SK-N-SH treated with all-trans-retinoic acid at 6 μM for 48 hours (cell line): ENCODE measurements around the gene CABLES1.

Source experiments
- OSR1 ChIP-seq: fragments of 250-450 bp; sonication (Bioruptor Pico); IDR thresholded peaks from 2 replicates; pipeline ENCODE4 v1.8.0; 2022; ENCODE audit warnings: moderate library complexity, mild to moderate bottlenecking, inconsistent platforms
- RARB ChIP-seq: fragments of 250-450 bp; sonication (Bioruptor Pico); IDR thresholded peaks from 2 replicates; pipeline ENCODE4 v1.8.0; 2021; ENCODE audit warnings: mild to moderate bottlenecking, moderate library complexity
- TOX ChIP-seq: fragments of 250-450 bp; sonication (Bioruptor Pico); IDR thresholded peaks from 2 replicates; pipeline ENCODE4 v1.8.0; 2021; ENCODE audit warnings: mild to moderate bottlenecking, moderate library complexity, borderline replicate concordance
- ZFP3 ChIP-seq: fragments of 250-450 bp; sonication (Bioruptor Pico); IDR thresholded peaks from 2 replicates; pipeline ENCODE4 v1.5.0; 2020; ENCODE audit warnings: mild to moderate bottlenecking, moderate library complexity
- ZNF565 ChIP-seq: fragments of 450-650 bp; formaldehyde crosslinking; conservative IDR thresholded peaks from 2 replicates; pipeline ENCODE4 v1.5.0; 2020; ENCODE audit warnings: low read depth, mild to moderate bottlenecking, moderate library complexity
- ZNF70 ChIP-seq: fragments of 450-650 bp; formaldehyde crosslinking; IDR thresholded peaks from 2 replicates; pipeline ENCODE4 v1.5.0; 2020; ENCODE audit warnings: mild to moderate bottlenecking, moderate library complexity
- TF ChIP-seq, protein P1 (sequence below): fragments of 250-450 bp; sonication (Bioruptor Pico); IDR thresholded peaks from 2 replicates; pipeline ENCODE4 v1.5.1; 2020; ENCODE audit warnings: low read depth, mild to moderate bottlenecking, moderate library complexity
- TF ChIP-seq, protein P2 (sequence below): fragments of 250-450 bp; sonication (Bioruptor Pico); IDR thresholded peaks from 2 replicates; pipeline ENCODE4 v1.8.0; 2021; ENCODE audit warnings: low read depth, mild to moderate bottlenecking, moderate library complexity, borderline replicate concordance

DNA sequence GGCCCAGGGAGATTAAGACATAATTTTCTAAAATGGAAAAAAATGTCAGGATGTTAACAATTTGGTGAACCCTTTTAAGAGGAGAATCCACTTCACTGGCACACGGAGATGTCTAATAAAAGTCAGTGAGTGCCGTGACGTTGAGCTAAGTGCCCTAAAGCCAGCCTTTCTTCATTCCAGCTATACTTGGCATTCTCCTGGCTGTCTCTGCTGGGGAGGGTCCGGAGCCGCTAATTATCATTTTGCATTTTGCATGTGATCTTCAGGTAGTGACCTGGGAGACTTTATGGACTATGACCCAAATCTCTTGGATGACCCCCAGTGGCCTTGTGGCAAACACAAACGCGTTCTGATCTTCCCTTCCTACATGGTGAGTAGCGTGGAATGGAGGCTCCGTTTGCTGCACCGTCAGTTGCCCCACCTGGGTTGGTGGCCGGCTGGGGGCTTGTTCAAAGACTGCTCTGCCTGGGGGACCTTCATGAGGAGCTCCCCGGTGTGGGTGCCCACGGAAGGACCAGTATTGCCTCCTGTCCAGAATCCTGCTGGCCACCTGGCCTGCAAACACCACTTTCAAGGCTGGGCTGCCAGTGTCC lies 101.7 kb downstream of the CABLES1 start:
- TF ChIP-seq, protein P1, sequence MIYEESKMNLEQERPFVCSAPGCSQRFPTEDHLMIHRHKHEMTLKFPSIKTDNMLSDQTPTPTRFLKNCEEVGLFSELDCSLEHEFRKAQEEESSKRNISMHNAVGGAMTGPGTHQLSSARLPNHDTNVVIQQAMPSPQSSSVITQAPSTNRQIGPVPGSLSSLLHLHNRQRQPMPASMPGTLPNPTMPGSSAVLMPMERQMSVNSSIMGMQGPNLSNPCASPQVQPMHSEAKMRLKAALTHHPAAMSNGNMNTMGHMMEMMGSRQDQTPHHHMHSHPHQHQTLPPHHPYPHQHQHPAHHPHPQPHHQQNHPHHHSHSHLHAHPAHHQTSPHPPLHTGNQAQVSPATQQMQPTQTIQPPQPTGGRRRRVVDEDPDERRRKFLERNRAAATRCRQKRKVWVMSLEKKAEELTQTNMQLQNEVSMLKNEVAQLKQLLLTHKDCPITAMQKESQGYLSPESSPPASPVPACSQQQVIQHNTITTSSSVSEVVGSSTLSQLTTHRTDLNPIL = no peak
- no peak for TF ChIP-seq ZFP3 (CRISPR knock-in tag)
- TF ChIP-seq RARB (CRISPR knock-in tag) = no peak
- TF ChIP-seq ZNF70 (CRISPR knock-in tag) = no peak
- no peak for TF ChIP-seq TOX (CRISPR knock-in tag)
- no peak for TF ChIP-seq OSR1 (CRISPR knock-in tag)
- TF ChIP-seq, protein P2, sequence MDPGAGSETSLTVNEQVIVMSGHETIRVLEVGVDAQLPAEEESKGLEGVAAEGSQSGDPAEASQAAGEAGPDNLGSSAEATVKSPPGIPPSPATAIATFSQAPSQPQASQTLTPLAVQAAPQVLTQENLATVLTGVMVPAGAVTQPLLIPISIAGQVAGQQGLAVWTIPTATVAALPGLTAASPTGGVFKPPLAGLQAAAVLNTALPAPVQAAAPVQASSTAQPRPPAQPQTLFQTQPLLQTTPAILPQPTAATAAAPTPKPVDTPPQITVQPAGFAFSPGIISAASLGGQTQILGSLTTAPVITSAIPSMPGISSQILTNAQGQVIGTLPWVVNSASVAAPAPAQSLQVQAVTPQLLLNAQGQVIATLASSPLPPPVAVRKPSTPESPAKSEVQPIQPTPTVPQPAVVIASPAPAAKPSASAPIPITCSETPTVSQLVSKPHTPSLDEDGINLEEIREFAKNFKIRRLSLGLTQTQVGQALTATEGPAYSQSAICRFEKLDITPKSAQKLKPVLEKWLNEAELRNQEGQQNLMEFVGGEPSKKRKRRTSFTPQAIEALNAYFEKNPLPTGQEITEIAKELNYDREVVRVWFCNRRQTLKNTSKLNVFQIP (CRISPR knock-in tag) = no peak
- no peak for TF ChIP-seq ZNF565 (CRISPR knock-in tag)
